CD14-positive monocyte (primary cell): Measurements from ENCODE around the gene FOCAD. TPM values are rescaled to one million over a fixed set of nuclear protein-coding genes. Genes with fewer than 3 reads are reported as not detected.

Experiments
- DNase-seq, 3 donors: peaks; one replicate each; pipeline ENCODE4 v3.0.0-alpha.2; 2011 to 2022
- H2AFZ ChIP-seq: 2 replicates; pipeline ENCODE4 v1.6.0; 2012; ENCODE audit warnings: mild to moderate bottlenecking, low read depth, low read length, inconsistent platforms; ENCODE audit not compliant: insufficient read depth, poor library complexity, severe bottlenecking
- H3K27ac ChIP-seq, 2 donors: 1 replicate in 1 of 2; 2 replicates in 1 of 2; pipeline ENCODE4 v1.5.1; 2012 to 2013; ENCODE audit warnings: low read length in 2 of 2, control low read depth in 1 of 2, inconsistent platforms in 1 of 2, low read depth in 1 of 2, mild to moderate bottlenecking in 1 of 2
- H3K27me3 ChIP-seq, 2 donors: one replicate each; pipeline versions ENCODE4 v1.6.0 to v1.6.1; 2011 to 2013; ENCODE audit warnings: low read length in 2 of 2; ENCODE audit not compliant: control insufficient read depth in 2 of 2, insufficient read depth in 2 of 2
- H3K36me3 ChIP-seq, 2 donors: replicated peaks in 1 of 2; 1 replicate in 1 of 2; 2 replicates in 1 of 2; pipeline versions ENCODE4 v1.5.1 to v1.6.1; 2012 to 2013; ENCODE audit warnings: low read length in 2 of 2, control low read depth in 1 of 2, inconsistent platforms in 1 of 2, mild to moderate bottlenecking in 1 of 2; ENCODE audit not compliant: insufficient read depth in 2 of 2, control insufficient read depth in 1 of 2
- H3K4me1 ChIP-seq, 2 donors: 1 replicate in 1 of 2; 2 replicates in 1 of 2; pipeline versions ENCODE4 v1.5.1 to v1.6.1; 2012 to 2013; ENCODE audit warnings: low read length in 2 of 2, control low read depth in 1 of 2, inconsistent platforms in 1 of 2, mild to moderate bottlenecking in 1 of 2, moderate library complexity in 1 of 2; ENCODE audit not compliant: insufficient read depth in 2 of 2, control insufficient read depth in 1 of 2
- H3K4me2 ChIP-seq: replicated peaks from 2 replicates; pipeline ENCODE3; 2012; ENCODE audit warnings: low read length, moderate library complexity, mild to moderate bottlenecking; ENCODE audit not compliant: poor library complexity, severe bottlenecking; ENCODE audit errors: extremely low read depth
- H3K4me3 ChIP-seq, 3 experiments: fragments of 200-600 bp in 1 of 3; sonication (generic) in 1 of 3; replicated peaks in 1 of 3; 1 replicate in 2 of 3; 2 replicates in 1 of 3; pipeline ENCODE4 v1.5.1; 2011 to 2013; ENCODE audit warnings: low read length in 3 of 3, mild to moderate bottlenecking in 3 of 3, control low read depth in 2 of 3, low read depth in 2 of 3, inconsistent platforms in 1 of 3, moderate library complexity in 1 of 3
- H3K79me2 ChIP-seq: 2 replicates; pipeline ENCODE4 v1.6.0; 2012; ENCODE audit warnings: mild to moderate bottlenecking, control low read depth, inconsistent platforms, low read length, moderate library complexity; ENCODE audit not compliant: insufficient read depth
- H3K9ac ChIP-seq: 2 replicates; pipeline ENCODE4 v1.6.0; 2017; ENCODE audit warnings: low read length, mild to moderate bottlenecking; ENCODE audit not compliant: insufficient read depth, poor library complexity, severe bottlenecking
- H3K9me3 ChIP-seq, 2 donors: replicated peaks in 1 of 2; 1 replicate in 1 of 2; 2 replicates in 1 of 2; pipeline versions ENCODE4 v1.5.1 to v1.6.1; 2012 to 2013; ENCODE audit warnings: low read length in 2 of 2, control low read depth in 1 of 2; ENCODE audit not compliant: control insufficient read depth in 1 of 2, insufficient read depth in 1 of 2
- H4K20me1 ChIP-seq: 2 replicates; pipeline ENCODE4 v1.6.0; 2012; ENCODE audit warnings: mild to moderate bottlenecking, low read length, control low read depth, moderate library complexity; ENCODE audit not compliant: insufficient read depth
- H3K27ac Mint-ChIP-seq, 7 donors: one replicate each; pipeline ENCODE4 v1.8.0; 2020; ENCODE audit warnings: mild to moderate bottlenecking in 7 of 7, mixed read lengths in 7 of 7, moderate library complexity in 6 of 7, inconsistent platforms in 2 of 7
- H3K27me3 Mint-ChIP-seq, 3 donors: one replicate each; pipeline ENCODE4 v1.8.0; 2021 to 2022; ENCODE audit warnings: low read depth in 3 of 3, mild to moderate bottlenecking in 3 of 3, mixed read lengths in 3 of 3, moderate library complexity in 3 of 3, inconsistent platforms in 1 of 3
- H3K36me3 Mint-ChIP-seq, 2 donors: one replicate each; pipeline ENCODE4 v1.8.0; 2020; ENCODE audit warnings: mixed read lengths in 2 of 2, inconsistent platforms in 1 of 2, mild to moderate bottlenecking in 1 of 2
- H3K4me1 Mint-ChIP-seq: one replicate; pipeline ENCODE4 v1.8.0; 2020; ENCODE audit warnings: mild to moderate bottlenecking, mixed read lengths
- H3K4me3 Mint-ChIP-seq, 2 donors: one replicate each; pipeline ENCODE4 v1.8.0; 2020; ENCODE audit warnings: mild to moderate bottlenecking in 2 of 2, mixed read lengths in 2 of 2, moderate library complexity in 1 of 2
- H3K9me3 Mint-ChIP-seq, 7 donors: one replicate each; pipeline ENCODE4 v1.8.0; 2020 to 2022; ENCODE audit warnings: mixed read lengths in 7 of 7, mild to moderate bottlenecking in 6 of 7, moderate library complexity in 6 of 7, inconsistent platforms in 2 of 7
- CTCF ChIP-seq: fragments of 200-600 bp; IDR thresholded peaks from one replicate; pipeline ENCODE4 v1.8.0; 2022; ENCODE audit warnings: antibody characterized with exemption, mild to moderate bottlenecking
- WGBS: methylation state at CpG from one replicate; pipeline ENCODE4 v1.1.5; 2013; ENCODE audit warnings: missing lambda C conversion rate; ENCODE audit not compliant: insufficient coverage; 5-methylcytosine and 5-hydroxymethylcytosine counted together
- intact Hi-C, 2 donors: fragments of 100-400 bp; cut with micrococcal nuclease; formaldehyde crosslinking; loops; one replicate each; pipeline versions ENCODE4 v1.15.0 to v1.15.1; 2023
- polyA plus RNA-seq, 3 donors: library from polyadenylated mRNA; depleted of rRNA in 1 of 3; unstranded in 2 of 3; stranded (reverse) in 1 of 3; fragments of 300-500 nt in 2 of 3; fragments of >200 nt in 1 of 3; fragmentation: Illumina TruSeq in 2 of 3; gene quantifications; 1 replicate in 2 of 3; 2 replicates in 1 of 3; pipeline ENCODE4 v1.2.3, GENCODE V29; 2012 to 2021

FOCAD gene
- polyA plus RNA-seq, 3 donors = 4.9 to 6.3 (median 5.1) TPM

GRCh38 chr9:20664501-20664900 is 19.6 kb upstream of the FOCAD start:
- intact Hi-C loops = no loop called here
- Mint-ChIP-seq H3K9me3 (no peaks in the 10 kb centered on the region), H3K4me3 (no peak overlapping the region), H3K27me3 (no peaks in the 10 kb centered on the region), H3K36me3 (no peaks in the 10 kb centered on the region), H3K4me1 (peaks cover 2% of the 10 kb centered on the region), H3K27ac (no peak overlapping the region)
- Histone ChIP-seq H3K9me3 (no peaks in the 10 kb centered on the region), H2AFZ (no peak overlapping the region), H3K79me2 (no peaks in the 10 kb centered on the region), H3K27ac (no peak overlapping the region), H4K20me1 (no peaks in the 10 kb centered on the region), H3K9ac (no peak overlapping the region), H3K27me3 (no peaks in the 10 kb centered on the region), H3K4me1 (peaks cover 0 to 1% of the 10 kb centered on the region in 2 donors), H3K4me2 (no peak overlapping the region), H3K36me3 (no peaks in the 10 kb centered on the region), H3K4me3 (no peak overlapping the region)
- TF ChIP-seq CTCF = no peak
- no peak for DNase-seq
- no CpG with 5 or more reads among the region's 3 CpGs for WGBS

GRCh38 chr9:20670395-20670794 is 13.7 kb upstream of the FOCAD start:
- no peaks in the 10 kb centered on the region for H3K4me1 Mint-ChIP-seq
- Histone ChIP-seq H3K9ac (no peak overlapping the region), H4K20me1 (no peaks in the 10 kb centered on the region), H3K79me2 (no peaks in the 10 kb centered on the region), H2AFZ (no peak overlapping the region), H3K27me3 (no peaks in the 10 kb centered on the region), H3K4me3 (no peak overlapping the region), H3K4me2 (no peak overlapping the region), H3K27ac (no peak overlapping the region), H3K4me1 (no peaks in the 10 kb centered on the region), H3K36me3 (no peaks in the 10 kb centered on the region), H3K9me3 (no peaks in the 10 kb centered on the region)
- intact Hi-C loops = no loop called here
- no peaks in the 10 kb centered on the region for H3K27me3 Mint-ChIP-seq
- H3K36me3 Mint-ChIP-seq = no peaks in the 10 kb centered on the region
- no CpG with 5 or more reads among the region's 6 CpGs for WGBS
- H3K27ac Mint-ChIP-seq = no peak overlapping the region
- no peak for TF ChIP-seq CTCF
- H3K4me3 Mint-ChIP-seq = no peak overlapping the region
- no peak for DNase-seq
- no peaks in the 10 kb centered on the region for H3K9me3 Mint-ChIP-seq
